ENCODE results near the gene TSC2. TPM values are rescaled to one million over a fixed set of nuclear protein-coding genes. Genes with fewer than 3 reads are reported as not detected.
"Not testable (repeated sequence)": the region's sequence is repeated elsewhere in the genome, so short reads cannot be mapped to it uniquely, and the experiment has no call there.

Gene TSC2
- total RNA-seq, 8 experiments from 2014 or later: 28.1 to 102 (median 53.2) TPM

- 33 to 90% (median 68%) methylated on average over 2 to 7 of the region's 34 CpGs; no CpG with 5 or more reads in 5 of the 10 experiments for WGBS, 10 experiments
- H3K27ac ChIP-seq: peak overlapping the region; percentile 96
- ATAC-seq (replicated peaks in 6 of 8): peak in 5 of 8 experiments; percentile 7 to 47 (median 42)
- H3K4me3 ChIP-seq: peak overlapping the region in 2 of 5 donors; percentile 6 to 27
- peaks cover 37 to 47% of the 10 kb centered on the region in 2 donors for H3K4me1 ChIP-seq (replicated peaks in 1 of 2)
- in situ Hi-C loops (cut with MboI; ENCODE audit: low pct_unique_long_range_greater_than_20kb in 2 of 9, low sequenced_read_pairs in 9 of 9, unreplicated experiment in 9 of 9): loop anchor here in 3 of 9 experiments (25.0 kb wide), 1 partner anchor 132 kb away; the partner anchor contains the start of genes PKD1 (in 3 of the 3) and RAB26 (in 3 of the 3)
These were observed 42.8 kb upstream of the TSC2 start for GRCh38 chr16:2004795-2005517.

GRCh38 chr16:2005646-2006045, 42.1 kb upstream of the TSC2 start:
- H3K4me3 ChIP-seq: peak overlapping the region in 1 of 5 donors; percentile 100
- in situ Hi-C loops (cut with MboI; ENCODE audit: low pct_unique_long_range_greater_than_20kb in 2 of 9, low sequenced_read_pairs in 9 of 9, unreplicated experiment in 9 of 9): loop anchor here in 3 of 9 experiments (25.0 kb wide), 1 partner anchor 132 kb away; the partner anchor contains the start of genes PKD1 (in 3 of the 3) and RAB26 (in 3 of the 3)

GRCh38 chr16:2006317-2006716, 41.5 kb upstream of the TSC2 start:
- in situ Hi-C loops (cut with MboI; ENCODE audit: low pct_unique_long_range_greater_than_20kb in 2 of 9, low sequenced_read_pairs in 9 of 9, unreplicated experiment in 9 of 9): loop anchor here in 3 of 9 experiments (25.0 kb wide), 1 partner anchor 131 kb away; the partner anchor contains the start of genes PKD1 (in 3 of the 3) and RAB26 (in 3 of the 3)
- H3K27ac ChIP-seq: no peak overlapping the region
- H3K4me1 ChIP-seq (replicated peaks in 1 of 2): peaks cover 46 to 56% of the 10 kb centered on the region in 2 donors
- WGBS, 10 experiments: 60 to 100% (median 100%) methylated on average over 1 to 2 of the region's 8 CpGs; no CpG with 5 or more reads in 7 of the 10 experiments
- peak overlapping the region in 1 of 5 donors; percentile 100 for H3K4me3 ChIP-seq
- no peak for ATAC-seq (replicated peaks in 6 of 8)

More at GRCh38 chr16:2005646-2006045, 42.1 kb upstream of the TSC2 start:
- no peak for ATAC-seq (replicated peaks in 6 of 8)
- Histone ChIP-seq H3K27ac (peak overlapping the region in 1 of 2 donors; percentile 96), H3K4me1 (replicated peaks in 1 of 2) (peaks cover 44 to 54% of the 10 kb centered on the region in 2 donors)
- 0 to 100% (median 87%) methylated on average over 1 to 3 of the region's 21 CpGs; no CpG with 5 or more reads in 6 of the 10 experiments for WGBS, 10 experiments

- no peak for ATAC-seq (replicated peaks in 6 of 8)
- in situ Hi-C loops (cut with MboI; ENCODE audit: low pct_unique_long_range_greater_than_20kb in 2 of 9, low sequenced_read_pairs in 9 of 9, unreplicated experiment in 9 of 9): loop anchor here in 3 of 9 experiments (25.0 kb wide), 1 partner anchor 130 kb away; the partner anchor contains the start of genes PKD1 (in 3 of the 3) and RAB26 (in 3 of the 3)
- H3K4me1 ChIP-seq (replicated peaks in 1 of 2): peaks cover 46 to 56% of the 10 kb centered on the region in 2 donors
- H3K27ac ChIP-seq: no peak overlapping the region
- peak overlapping the region in 3 of 5 donors; percentile 92 to 100 (median 99) for H3K4me3 ChIP-seq
- WGBS, 10 experiments: 50 to 90% (median 82%) methylated on average over 2 to 6 of the region's 16 CpGs; no CpG with 5 or more reads in 6 of the 10 experiments
These were observed 40.5 kb upstream of the TSC2 start for GRCh38 chr16:2007081-2007836.

GRCh38 chr16:2008009-2008526, 39.7 kb upstream of the TSC2 start:
- in situ Hi-C loops (cut with MboI; ENCODE audit: low pct_unique_long_range_greater_than_20kb in 2 of 9, low sequenced_read_pairs in 9 of 9, unreplicated experiment in 9 of 9): loop anchor here in 3 of 9 experiments (25.0 kb wide), 1 partner anchor 129 kb away; the partner anchor contains the start of genes PKD1 (in 3 of the 3) and RAB26 (in 3 of the 3)
- 0 to 76% (median 23%) methylated on average over 1 to 7 of the region's 15 CpGs; no CpG with 5 or more reads in 5 of the 10 experiments for WGBS, 10 experiments
- peak overlapping the region in 1 of 2 donors; percentile 98 for H3K27ac ChIP-seq
- peak in 3 of 8 experiments; percentile 12 to 44 (median 17) for ATAC-seq (replicated peaks in 6 of 8)
- peak overlapping the region; percentile 82 to 100 (median 98) for H3K4me3 ChIP-seq
- peaks cover 46 to 56% of the 10 kb centered on the region in 2 donors for H3K4me1 ChIP-seq (replicated peaks in 1 of 2)

- Histone ChIP-seq H3K4me3 (peak overlapping the region; percentile 82 to 100 (median 98)), H3K4me1 (replicated peaks in 1 of 2) (peaks cover 42 to 50% of the 10 kb centered on the region in 2 donors), H3K27ac (peak overlapping the region; percentile 94 to 98)
- 0 to 13% (median 0%) methylated on average over 1 to 7 of the region's 23 CpGs; no CpG with 5 or more reads in 3 of the 10 experiments for WGBS, 10 experiments
- in situ Hi-C loops (cut with MboI; ENCODE audit: low pct_unique_long_range_greater_than_20kb in 2 of 9, low sequenced_read_pairs in 9 of 9, unreplicated experiment in 9 of 9): loop anchor here in 3 of 9 experiments (25.0 kb wide), 1 partner anchor 129 kb away; the partner anchor contains the start of genes PKD1 (in 3 of the 3) and RAB26 (in 3 of the 3)
- peak in 1 of 8 experiments; percentile 1 for ATAC-seq (replicated peaks in 6 of 8)
These were observed 39.1 kb upstream of the TSC2 start for GRCh38 chr16:2008631-2009163.

GRCh38 chr16:2009164-2009711, 38.5 kb upstream of the TSC2 start:
- Histone ChIP-seq H3K4me1 (replicated peaks in 1 of 2) (peaks cover 39 to 46% of the 10 kb centered on the region in 2 donors), H3K27ac (peak overlapping the region; percentile 94 to 98), H3K4me3 (peak overlapping the region; percentile 82 to 100 (median 98))
- WGBS, 10 experiments: 0% methylated on average over 1 of the region's 55 CpGs; no CpG with 5 or more reads in 9 of the 10 experiments
- peak in 3 of 8 experiments; percentile 28 to 42 (median 37) for ATAC-seq (replicated peaks in 6 of 8)
- in situ Hi-C loops (cut with MboI; ENCODE audit: low pct_unique_long_range_greater_than_20kb in 2 of 9, low sequenced_read_pairs in 9 of 9, unreplicated experiment in 9 of 9): loop anchor here in 3 of 9 experiments (25.0 kb wide), 1 partner anchor 128 kb away; the partner anchor contains the start of genes PKD1 (in 3 of the 3) and RAB26 (in 3 of the 3)

- ATAC-seq (replicated peaks in 6 of 8): peak; percentile 74 to 92 (median 88)
- H3K27ac ChIP-seq: peak within 1 kb of the TSS; percentile 94 to 98
- in situ Hi-C loops (cut with MboI; ENCODE audit: low pct_unique_long_range_greater_than_20kb in 2 of 9, low sequenced_read_pairs in 9 of 9, unreplicated experiment in 9 of 9): loop anchor here in 3 of 9 experiments (25.0 kb wide), 1 partner anchor 127 kb away; the partner anchor contains the start of genes PKD1 (in 3 of the 3) and RAB26 (in 3 of the 3)
- H3K4me1 ChIP-seq (replicated peaks in 1 of 2): peaks cover 32 to 39% of the 10 kb centered on the region in 2 donors
- peak within 1 kb of the TSS; percentile 82 to 100 (median 98) for H3K4me3 ChIP-seq
- 0 to 4% (median 0%) methylated on average over 1 to 12 of the region's 52 CpGs; no CpG with 5 or more reads in 3 of the 10 experiments for WGBS, 10 experiments
These were observed 37.8 kb upstream of the TSC2 start, which contains the start of gene ZNF598 for GRCh38 chr16:2009791-2010510. Gene ZNF598 (minus strand): TSS chr16:2009821.

GRCh38 chr16:2011726-2012125, 36.1 kb upstream of the TSC2 start:
- not testable (repeated sequence) for H3K4me3 ChIP-seq; ATAC-seq (replicated peaks in 6 of 8); H3K27ac ChIP-seq
- in situ Hi-C loops (cut with MboI; ENCODE audit: low pct_unique_long_range_greater_than_20kb in 2 of 9, low sequenced_read_pairs in 9 of 9, unreplicated experiment in 9 of 9): loop anchor here in 3 of 9 experiments (25.0 kb wide), 1 partner anchor 126 kb away; the partner anchor contains the start of genes PKD1 (in 3 of the 3) and RAB26 (in 3 of the 3)
- peaks cover 23 to 27% of the 10 kb centered on the region in 2 donors for H3K4me1 ChIP-seq (replicated peaks in 1 of 2)
- 71 to 100% (median 84%) methylated on average over 3 to 6 of the region's 9 CpGs for WGBS, 10 experiments

GRCh38 chr16:2013527-2013926, 34.3 kb upstream of the TSC2 start:
- in situ Hi-C loops (cut with MboI; ENCODE audit: low pct_unique_long_range_greater_than_20kb in 2 of 9, low sequenced_read_pairs in 9 of 9, unreplicated experiment in 9 of 9): loop anchor here in 3 of 9 experiments (25.0 kb wide), 1 partner anchor 124 kb away; the partner anchor contains the start of genes PKD1 (in 3 of the 3) and RAB26 (in 3 of the 3)
- WGBS, 10 experiments: 20 to 98% (median 81%) methylated on average over 1 to 8 of the region's 15 CpGs; no CpG with 5 or more reads in 3 of the 10 experiments
- peaks cover 9 to 10% of the 10 kb centered on the region in 2 donors for H3K4me1 ChIP-seq (replicated peaks in 1 of 2)
- no peak for ATAC-seq (replicated peaks in 6 of 8)
- H3K27ac ChIP-seq: no peak overlapping the region
- no peak overlapping the region for H3K4me3 ChIP-seq

Measured in motor neuron (in vitro differentiated cells).